ENCODE data around the gene HLTF.

The HLTF gene

DNA sequence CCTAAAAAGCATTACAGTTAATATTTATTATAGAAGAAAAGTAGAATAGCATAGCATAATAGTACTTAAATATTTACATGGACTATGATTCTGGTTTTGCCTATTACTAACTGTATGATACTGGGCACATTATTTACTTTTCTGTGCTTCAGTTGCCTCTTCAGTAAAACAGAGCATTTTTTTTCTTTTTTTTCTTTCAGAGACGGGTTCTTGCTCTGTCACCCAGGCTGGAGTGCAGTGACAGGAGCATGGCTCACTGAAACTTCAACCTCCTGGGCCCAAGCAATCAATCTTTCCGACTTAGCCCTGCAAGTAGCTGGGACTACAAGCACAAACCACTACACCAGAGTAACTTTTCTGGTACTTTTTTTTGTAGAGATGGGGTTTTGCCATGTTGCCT lies 48.0 kb downstream of the HLTF start:
- Histone ChIP-seq H3K27ac (ENCODE audit: extremely low read depth, low read depth, low read length) (no peak overlapping the region), H3K9me3 (ENCODE audit: control insufficient read depth, insufficient read depth, low read depth, low read length) (no peaks in the 10 kb centered on the region), H3K4me1 (ENCODE audit: control insufficient read depth, insufficient read depth, low read length) (no peaks in the 10 kb centered on the region), H3K4me3 (ENCODE audit: low read depth, low read length) (no peak overlapping the region), H3K36me3 (ENCODE audit: control insufficient read depth in 2 of 2, insufficient read depth in 1 of 2, low read length in 2 of 2) (peaks cover 20 to 65% of the 10 kb centered on the region in 2 experiments)
- ChIA-PET POLR2A (no interaction called here), CTCF (no interaction called here)
- no peak for TF ChIP-seq SP2 (tag by site-specific recombination; IDR thresholded peaks at IDR 0.05)
- no peak for TF ChIP-seq ZNF501 (tag by site-specific recombination; IDR thresholded peaks at IDR 0.05)
- TF ChIP-seq ZBTB11 (tag by site-specific recombination; conservative IDR thresholded peaks at IDR 0.05; ENCODE audit: low read depth): no peak
- no peak for TF ChIP-seq KLF10 (tag by site-specific recombination; IDR thresholded peaks at IDR 0.05)
- TF ChIP-seq ZFP3 (tag by site-specific recombination; IDR thresholded peaks at IDR 0.05; ENCODE audit: low read depth): no peak
- no peak for TF ChIP-seq ZNF660 (tag by site-specific recombination; IDR thresholded peaks at IDR 0.05)
- no peak for TF ChIP-seq ZNF239 (tag by site-specific recombination; IDR thresholded peaks at IDR 0.05)

DNA sequence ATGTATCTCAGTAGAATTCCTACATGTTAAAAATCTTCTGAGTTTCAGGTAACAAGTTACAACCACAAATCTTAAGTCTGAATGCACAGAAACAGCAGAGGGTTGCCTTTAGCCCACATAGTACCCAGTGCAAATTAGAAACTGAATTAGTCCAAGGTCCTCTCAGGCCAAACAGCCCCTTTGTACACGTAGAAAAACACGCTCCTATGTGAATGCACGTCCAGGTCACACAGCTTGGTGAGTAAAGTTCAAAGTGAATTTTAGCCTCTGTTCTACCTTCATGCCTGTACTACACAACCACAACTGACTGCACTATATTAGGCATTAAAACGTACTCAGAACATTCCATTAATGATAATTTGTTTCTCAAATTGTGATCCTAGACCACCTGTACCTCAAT lies 48.6 kb downstream of the HLTF start:
- Histone ChIP-seq H3K4me3 (ENCODE audit: low read depth, low read length) (no peak overlapping the region), H3K36me3 (ENCODE audit: control insufficient read depth in 2 of 2, insufficient read depth in 1 of 2, low read length in 2 of 2) (peaks cover 22 to 61% of the 10 kb centered on the region in 2 experiments), H3K27ac (ENCODE audit: extremely low read depth, low read depth, low read length) (no peak overlapping the region), H3K4me1 (ENCODE audit: control insufficient read depth, insufficient read depth, low read length) (no peaks in the 10 kb centered on the region), H3K9me3 (ENCODE audit: control insufficient read depth, insufficient read depth, low read depth, low read length) (no peaks in the 10 kb centered on the region)
- TF ChIP-seq ZNF777 (tag by site-specific recombination; IDR thresholded peaks at IDR 0.05; ENCODE audit: borderline replicate concordance) (no peak), ZNF239 (tag by site-specific recombination; IDR thresholded peaks at IDR 0.05) (no peak), ZBTB26 (tag by site-specific recombination; optimal IDR thresholded peaks at IDR 0.05) (no peak), ZNF514 (tag by site-specific recombination; IDR thresholded peaks at IDR 0.05) (no peak), ZNF16 (tag by site-specific recombination; IDR thresholded peaks at IDR 0.05; ENCODE audit: low read depth) (no peak), KLF1 (tag by site-specific recombination; IDR thresholded peaks at IDR 0.05) (no peak), ZNF394 (tag by site-specific recombination; IDR thresholded peaks at IDR 0.05; ENCODE audit: borderline replicate concordance) (no peak), BCL11A (tag by site-specific recombination; IDR thresholded peaks at IDR 0.05; ENCODE audit: low read depth) (no peak), ZFP41 (tag by site-specific recombination; IDR thresholded peaks at IDR 0.05; ENCODE audit: borderline replicate concordance) (no peak), ZNF561 (tag by site-specific recombination; IDR thresholded peaks at IDR 0.05; ENCODE audit: borderline replicate concordance) (no peak), ZNF707 (tag by site-specific recombination; IDR thresholded peaks at IDR 0.05) (no peak), ZNF654 (tag by site-specific recombination; IDR thresholded peaks at IDR 0.05; ENCODE audit: low read depth) (no peak), ZFP3 (tag by site-specific recombination; IDR thresholded peaks at IDR 0.05; ENCODE audit: low read depth) (no peak), SCRT2 (tag by site-specific recombination; IDR thresholded peaks at IDR 0.05) (no peak), RBAK (tag by site-specific recombination; IDR thresholded peaks at IDR 0.05) (no peak)
- POLR2A ChIA-PET: no interaction called here
- CTCF ChIA-PET: no interaction called here
